GM18505 (cell line): ENCODE data around the gene KIAA0753.
"Not testable (repeated sequence)": the region's sequence is repeated elsewhere in the genome, so short reads cannot be mapped to it uniquely, and the experiment has no call there.

Experiments used
- ATAC-seq: cut with Tn5 transposase; IDR thresholded peaks from one replicate; pipeline ENCODE4 v1.9.1; 2021; ENCODE audit not compliant: unreplicated experiment
- POLR2A ChIP-seq: IDR thresholded peaks from 4 replicates; pipeline ENCODE4 v1.6.1; 2011; ENCODE audit warnings: borderline replicate concordance; ENCODE audit not compliant: insufficient read depth, insufficient read length; ENCODE audit errors: extremely low read depth

Gene KIAA0753

GRCh38 chr17:6677158-6677831 lies 36.8 kb upstream of the KIAA0753 start:
- no peak for ATAC-seq

GRCh38 chr17:6676802-6677157 lies 36.3 kb upstream of the KIAA0753 start:
- no peak for TF ChIP-seq POLR2A
- no peak for ATAC-seq

More at GRCh38 chr17:6677158-6677831, 36.8 kb upstream of the KIAA0753 start:
- TF ChIP-seq POLR2A: no peak

DNA sequence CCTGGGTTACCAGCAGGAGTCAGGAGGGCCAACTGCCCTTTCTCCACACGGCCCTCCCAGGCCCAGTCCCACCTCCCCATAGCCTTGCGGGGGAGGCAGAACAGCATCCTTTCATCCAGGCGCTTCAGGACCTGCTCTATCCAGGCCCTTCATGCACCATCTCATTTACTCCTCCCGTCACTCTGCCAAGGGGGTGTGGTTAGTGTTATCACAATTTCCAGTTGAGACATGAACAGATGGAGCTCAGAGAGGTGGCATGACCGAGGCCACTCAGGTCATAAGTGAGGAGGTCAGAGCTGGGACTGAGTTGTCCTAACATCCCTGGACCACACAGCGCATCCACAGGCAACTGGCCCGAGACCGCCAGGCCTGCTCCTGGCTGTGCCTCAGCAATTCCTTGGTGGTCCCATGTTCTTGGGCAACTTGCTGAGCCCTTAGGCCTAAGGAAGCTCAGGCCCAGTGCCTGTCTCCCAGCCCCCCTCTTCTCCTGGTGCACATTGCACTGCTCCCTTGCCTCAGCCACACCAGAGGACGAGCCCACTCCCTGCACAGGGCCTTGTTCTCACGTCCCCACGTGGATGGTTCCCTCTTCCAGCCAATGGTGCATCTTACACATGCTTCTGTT lies 34.8 kb upstream of the KIAA0753 start:
- TF ChIP-seq POLR2A: no peak
- ATAC-seq: no peak

DNA sequence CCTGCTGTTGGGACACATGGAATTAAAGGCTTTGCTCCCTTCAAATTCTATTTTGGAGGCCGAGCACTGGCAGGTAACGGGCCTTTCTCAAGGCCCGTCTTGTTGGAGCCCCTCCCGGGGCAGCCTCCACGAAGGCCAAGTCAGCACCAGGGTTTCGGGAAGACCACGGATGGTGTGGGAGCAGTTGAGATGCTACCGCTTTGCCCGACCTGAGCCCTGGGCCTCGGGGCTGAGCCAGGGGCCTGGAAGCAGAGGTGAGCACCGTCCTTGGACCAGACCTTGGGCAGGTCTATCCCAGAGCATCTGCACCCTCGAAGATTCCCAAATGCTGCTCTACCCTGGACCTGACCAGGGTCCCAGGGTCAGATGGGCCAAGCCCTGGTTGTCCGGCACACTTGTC lies 34.1 kb upstream of the KIAA0753 start:
- no peak for ATAC-seq
- TF ChIP-seq POLR2A: no peak

- ATAC-seq: no peak
- TF ChIP-seq POLR2A: no peak
These were observed 30.9 kb upstream of the KIAA0753 start for GRCh38 chr17:6671431-6671830.

- no peak for TF ChIP-seq POLR2A
- no peak for ATAC-seq
These were observed 30.5 kb upstream of the KIAA0753 start for GRCh38 chr17:6670999-6671398.

DNA sequence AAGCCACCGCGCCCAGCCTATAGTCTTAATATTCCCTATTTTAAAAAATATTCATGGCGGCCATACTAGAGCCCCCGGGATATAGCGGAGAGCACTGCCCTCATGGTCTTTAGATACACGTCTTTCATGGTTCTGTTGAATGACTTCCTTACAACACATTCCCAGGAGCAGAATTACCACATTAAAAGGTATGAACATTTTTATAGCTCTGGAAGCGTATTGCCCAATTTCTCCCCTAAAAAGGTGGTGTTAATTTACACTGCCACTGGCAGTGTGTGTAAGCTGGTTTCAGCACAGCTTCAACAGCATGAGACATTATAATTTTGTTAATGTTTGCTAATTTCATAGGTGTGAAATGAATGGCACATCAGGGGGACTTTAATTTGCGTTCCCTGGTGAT lies 30.1 kb upstream of the KIAA0753 start:
- no peak for ATAC-seq
- no peak for TF ChIP-seq POLR2A

- no peak for TF ChIP-seq POLR2A
- ATAC-seq: no peak
These were observed 29.1 kb upstream of the KIAA0753 start for GRCh38 chr17:6669479-6670212.

GRCh38 chr17:6668727-6669425 lies 28.4 kb upstream of the KIAA0753 start:
- no peak for TF ChIP-seq POLR2A
- no peak for ATAC-seq

GRCh38 chr17:6668219-6668618 lies 27.7 kb upstream of the KIAA0753 start:
- no peak for TF ChIP-seq POLR2A
- no peak for ATAC-seq

GRCh38 chr17:6667516-6667915 lies 27.0 kb upstream of the KIAA0753 start:
- no peak for ATAC-seq

DNA sequence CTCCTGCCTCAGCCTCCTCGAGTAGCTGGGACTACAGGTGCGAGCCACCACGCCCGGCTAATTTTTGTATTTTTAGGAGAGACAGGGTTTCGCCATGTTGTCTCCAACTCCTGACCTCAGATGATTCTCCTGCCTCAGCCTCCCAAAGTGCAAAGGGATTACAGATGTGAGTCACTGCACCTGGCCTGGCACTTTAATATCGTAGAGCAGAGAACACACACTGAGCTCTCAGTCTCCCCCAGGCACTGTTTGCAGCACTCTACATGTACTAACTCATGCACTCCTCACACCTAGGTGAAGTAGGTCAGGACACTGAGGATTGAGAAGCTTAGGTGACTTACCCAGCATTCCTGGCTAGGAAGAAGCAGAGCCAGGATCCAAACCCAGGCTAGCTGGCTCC lies 26.0 kb upstream of the KIAA0753 start:
- ATAC-seq: no peak
- TF ChIP-seq POLR2A: no peak

More at GRCh38 chr17:6667516-6667915, 27.0 kb upstream of the KIAA0753 start:
- TF ChIP-seq POLR2A: no peak

- no peak for ATAC-seq
These were observed 25.6 kb upstream of the KIAA0753 start for GRCh38 chr17:6666077-6666521.

GRCh38 chr17:6663200-6663599 lies 22.7 kb upstream of the KIAA0753 start:
- not testable (repeated sequence) for ATAC-seq

More at GRCh38 chr17:6666077-6666521, 25.6 kb upstream of the KIAA0753 start:
- TF ChIP-seq POLR2A: no peak
